GM23248 (cell line): Measurements from ENCODE around the gene CMIP.

Experiments
- EZH2 ChIP-seq: fragments of 200-600 bp; sonication (generic); IDR thresholded peaks from 2 replicates; pipeline ENCODE4 v1.6.1; 2018; ENCODE audit warnings: antibody characterized with exemption, mild to moderate bottlenecking; ENCODE audit not compliant: insufficient read depth, poor library complexity, severe bottlenecking
- EZH2phosphoT487 ChIP-seq: fragments of 200-600 bp; sonication (generic); IDR thresholded peaks from 2 replicates; pipeline ENCODE4 v1.6.1; 2018; ENCODE audit warnings: antibody characterized with exemption, moderate library complexity, mild to moderate bottlenecking, low read depth; ENCODE audit not compliant: insufficient read depth

GRCh38 chr16:81693041-81693743, 248.6 kb downstream of the CMIP start:
- no peak for TF ChIP-seq EZH2phosphoT487
- TF ChIP-seq EZH2, result no peak
